H9 (cell line): ENCODE results near the gene GNAT3. TPM values are rescaled to one million over a fixed set of nuclear protein-coding genes. Genes with fewer than 3 reads are reported as not detected.

Experiments
- DNase-seq: peaks from one replicate; pipeline ENCODE4 v3.0.0-alpha.2; 2017
- H2AFZ ChIP-seq: one replicate; pipeline ENCODE4 v1.6.1; 2013; ENCODE audit warnings: mild to moderate bottlenecking, low read length, control low read depth, moderate library complexity
- H2AK5ac ChIP-seq: 2 replicates; pipeline ENCODE4 v1.6.1; 2013; ENCODE audit warnings: low read length, control low read depth, mixed read lengths; ENCODE audit not compliant: insufficient read length
- H2BK120ac ChIP-seq: one replicate; pipeline ENCODE4 v1.6.1; 2013; ENCODE audit warnings: low read depth, mild to moderate bottlenecking, low read length, control low read depth, inconsistent platforms; ENCODE audit not compliant: poor library complexity, severe bottlenecking
- H2BK12ac ChIP-seq: 2 replicates; pipeline ENCODE4 v1.6.1; 2013; ENCODE audit warnings: low read length, control low read depth, mixed read lengths, low read depth; ENCODE audit not compliant: insufficient read length
- H2BK15ac ChIP-seq: 2 replicates; pipeline ENCODE4 v1.6.1; 2013; ENCODE audit warnings: low read depth, low read length, control low read depth
- H2BK20ac ChIP-seq: one replicate; pipeline ENCODE4 v1.6.1; 2013; ENCODE audit warnings: low read depth, mild to moderate bottlenecking, low read length, control low read depth, inconsistent platforms; ENCODE audit not compliant: poor library complexity, severe bottlenecking
- H2BK5ac ChIP-seq: 2 replicates; pipeline ENCODE4 v1.6.1; 2013; ENCODE audit warnings: low read length, control low read depth, mixed read lengths; ENCODE audit not compliant: insufficient read length
- H3K14ac ChIP-seq: 2 replicates; pipeline ENCODE4 v1.6.1; 2013; ENCODE audit warnings: low read length, control low read depth; ENCODE audit not compliant: insufficient read depth
- H3K18ac ChIP-seq: 2 replicates; pipeline ENCODE4 v1.6.1; 2013; ENCODE audit warnings: low read depth, mild to moderate bottlenecking, mixed read lengths, low read length, control low read depth; ENCODE audit not compliant: insufficient read length
- H3K23ac ChIP-seq: 2 replicates; pipeline ENCODE4 v1.6.1; 2013; ENCODE audit warnings: low read length, control low read depth, mixed read lengths, low read depth; ENCODE audit not compliant: insufficient read length
- H3K23me2 ChIP-seq: 2 replicates; pipeline ENCODE4 v1.6.1; 2013; ENCODE audit warnings: low read depth, mild to moderate bottlenecking, mixed read lengths, low read length, control low read depth; ENCODE audit not compliant: insufficient read length, poor library complexity, severe bottlenecking
- H3K27ac ChIP-seq: 2 replicates; pipeline ENCODE4 v1.5.1; 2013; ENCODE audit warnings: low read length, control low read depth, mixed read lengths, low read depth; ENCODE audit not compliant: insufficient read length
- H3K27me3 ChIP-seq: 2 replicates; pipeline ENCODE4 v1.6.1; 2013; ENCODE audit warnings: low read length, control low read depth, inconsistent platforms; ENCODE audit not compliant: insufficient read depth
- H3K4ac ChIP-seq: 2 replicates; pipeline ENCODE4 v1.6.1; 2013; ENCODE audit warnings: low read depth, mild to moderate bottlenecking, control low read depth, inconsistent platforms, low read length, moderate library complexity
- H3K4me1 ChIP-seq: 2 replicates; pipeline ENCODE4 v1.6.1; 2013; ENCODE audit warnings: low read length, control low read depth, inconsistent platforms; ENCODE audit not compliant: insufficient read depth
- H3K4me2 ChIP-seq: 2 replicates; pipeline ENCODE4 v1.6.1; 2013; ENCODE audit warnings: low read length, control low read depth, mixed read lengths; ENCODE audit not compliant: insufficient read length, insufficient read depth
- H3K56ac ChIP-seq: 2 replicates; pipeline ENCODE4 v1.6.1; 2013; ENCODE audit warnings: low read depth, mild to moderate bottlenecking, mixed read lengths, low read length, control low read depth; ENCODE audit not compliant: insufficient read length
- H3K79me1 ChIP-seq: 2 replicates; pipeline ENCODE4 v1.6.1; 2013; ENCODE audit warnings: low read depth, mild to moderate bottlenecking, moderate library complexity, low read length, control low read depth, inconsistent platforms; ENCODE audit not compliant: insufficient read depth, poor library complexity, severe bottlenecking
- H3K79me2 ChIP-seq: 2 replicates; pipeline ENCODE4 v1.6.1; 2013; ENCODE audit warnings: low read length, control low read depth, inconsistent platforms; ENCODE audit not compliant: insufficient read depth
- H3K9ac ChIP-seq: 2 replicates; pipeline ENCODE4 v1.6.1; 2013; ENCODE audit warnings: low read length, control low read depth, mixed read lengths; ENCODE audit not compliant: insufficient read length; ENCODE audit errors: extremely low read depth
- H3K9me3 ChIP-seq: one replicate; pipeline ENCODE4 v1.6.1; 2013; ENCODE audit warnings: low read depth, low read length, inconsistent platforms; ENCODE audit not compliant: control insufficient read depth
- H3T11ph ChIP-seq: one replicate; pipeline ENCODE4 v1.6.1; 2013; ENCODE audit warnings: mild to moderate bottlenecking, low read length, control low read depth, inconsistent platforms
- H4K20me1 ChIP-seq: one replicate; pipeline ENCODE4 v1.6.1; 2013; ENCODE audit not compliant: control insufficient read depth, insufficient read length, insufficient read depth
- H4K5ac ChIP-seq: 2 replicates; pipeline ENCODE4 v1.6.1; 2013; ENCODE audit warnings: low read depth, mild to moderate bottlenecking, mixed read lengths, low read length, control low read depth; ENCODE audit not compliant: insufficient read length
- H4K8ac ChIP-seq: replicated peaks from 2 replicates; pipeline ENCODE4 v1.6.1; 2013; ENCODE audit warnings: low read length, control low read depth, mixed read lengths, low read depth; ENCODE audit not compliant: insufficient read length
- H4K91ac ChIP-seq: 2 replicates; pipeline ENCODE4 v1.6.1; 2013; ENCODE audit warnings: low read depth, mild to moderate bottlenecking, moderate library complexity, mixed read lengths, low read length, control low read depth; ENCODE audit not compliant: insufficient read length
- H3K27ac Mint-ChIP-seq, 3 experiments: 2 replicates in 2 of 3; 3 replicates in 1 of 3; pipeline ENCODE4 v1.8.0; 2020 to 2021; ENCODE audit warnings: mixed read lengths in 3 of 3, mild to moderate bottlenecking in 1 of 3, moderate library complexity in 1 of 3
- H3K27me3 Mint-ChIP-seq: 2 replicates; pipeline ENCODE4 v1.8.0; 2021; ENCODE audit warnings: low read depth, mild to moderate bottlenecking, moderate library complexity, mixed read lengths
- H3K36me3 Mint-ChIP-seq, 3 experiments: 2 replicates in 2 of 3; 3 replicates in 1 of 3; pipeline ENCODE4 v1.8.0; 2020 to 2021; ENCODE audit warnings: low read depth in 3 of 3, mixed read lengths in 3 of 3; ENCODE audit not compliant: insufficient read depth in 1 of 3
- H3K4me1 Mint-ChIP-seq, 2 experiments: 2 replicates each; pipeline ENCODE4 v1.8.0; 2020; ENCODE audit warnings: mixed read lengths in 2 of 2
- H3K4me3 Mint-ChIP-seq, 2 experiments: 2 replicates in 1 of 2; 3 replicates in 1 of 2; pipeline ENCODE4 v1.8.0; 2020 to 2021; ENCODE audit warnings: mild to moderate bottlenecking in 2 of 2, mixed read lengths in 2 of 2, moderate library complexity in 1 of 2
- H3K9me3 Mint-ChIP-seq, 2 experiments: 2 replicates in 1 of 2; 3 replicates in 1 of 2; pipeline ENCODE4 v1.8.0; 2020; ENCODE audit warnings: mild to moderate bottlenecking in 2 of 2, mixed read lengths in 2 of 2, moderate library complexity in 1 of 2
- CTCF ChIP-seq: fragments of 200-600 bp; sonication (generic); conservative IDR thresholded peaks from 3 replicates; pipeline ENCODE4 v1.8.0; 2021; ENCODE audit warnings: antibody characterized with exemption, mild to moderate bottlenecking
- WGBS: extraction: QIAGEN DNeasy Blood & Tissue Kit; methylation state at CpG from one replicate; pipeline ENCODE4 v1.1.7; 2013; ENCODE audit warnings: missing lambda C conversion rate, low lambda C conversion rate, mixed read lengths; ENCODE audit not compliant: insufficient read length; ENCODE audit errors: extremely low coverage; 5-methylcytosine and 5-hydroxymethylcytosine counted together
- total RNA-seq: library from RNA; stranded (reverse); gene quantifications from 2 replicates; pipeline ENCODE4 v1.2.1, GENCODE V29; 2021

GNAT3 gene
- total RNA-seq, 1 experiment from 2014 or later: not detected

DNA sequence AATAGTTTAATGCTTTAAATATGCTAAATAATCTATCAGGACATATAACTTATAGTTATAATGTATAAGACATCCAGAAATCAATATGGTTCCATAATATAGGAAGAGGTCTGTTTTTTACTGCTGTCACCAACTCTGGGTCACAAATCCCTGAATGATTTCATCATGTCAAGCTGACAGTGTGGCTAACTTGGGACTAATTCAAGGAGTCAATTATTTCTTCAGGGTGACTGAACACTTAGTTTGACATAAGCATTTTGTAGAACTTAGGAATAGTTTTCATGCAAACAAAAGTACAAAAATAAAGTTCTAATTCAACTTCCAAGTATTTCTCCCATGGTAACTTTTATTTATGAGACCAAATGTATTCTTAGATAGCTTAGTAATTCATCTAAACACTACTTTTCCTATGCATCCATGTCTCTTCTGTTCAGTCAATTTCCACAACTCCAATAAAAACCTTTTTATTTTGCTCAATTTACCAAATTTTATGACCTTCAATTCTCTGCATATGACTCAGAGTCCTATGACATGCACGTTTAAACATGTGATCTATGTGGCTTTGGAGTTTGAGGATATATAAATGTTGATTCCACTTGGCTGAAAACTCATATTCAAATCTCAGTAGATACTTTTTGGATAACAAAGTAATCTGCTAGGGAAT, 40.3 kb upstream of the GNAT3 start:
- H3K9me3 ChIP-seq: no peaks in the 10 kb centered on the region
- H3K9me3 Mint-ChIP-seq: no peaks in the 10 kb centered on the region
- H2AFZ ChIP-seq: no peak overlapping the region

More for the DNA sequence above, 40.3 kb upstream of the GNAT3 start:
- Mint-ChIP-seq H3K27ac (no peak overlapping the region), H3K4me1 (no peaks in the 10 kb centered on the region), H3K4me3 (no peak overlapping the region), H3K36me3 (no peaks in the 10 kb centered on the region), H3K27me3 (no peaks in the 10 kb centered on the region)
- Histone ChIP-seq H3K4ac (no peak overlapping the region), H2BK5ac (no peak overlapping the region), H2BK20ac (no peak overlapping the region), H2AK5ac (no peak overlapping the region), H3K27ac (no peak overlapping the region), H3K4me2 (no peak overlapping the region), H4K5ac (no peak overlapping the region), H2BK120ac (no peak overlapping the region), H3K79me2 (no peaks in the 10 kb centered on the region), H3K79me1 (no peaks in the 10 kb centered on the region), H3T11ph (no peak overlapping the region), H3K27me3 (no peaks in the 10 kb centered on the region), H3K4me1 (no peaks in the 10 kb centered on the region), H3K56ac (no peak overlapping the region), H2BK12ac (no peak overlapping the region), H2BK15ac (no peak overlapping the region), H4K20me1 (no peaks in the 10 kb centered on the region), H3K14ac (no peak overlapping the region), H4K91ac (no peak overlapping the region), H3K9ac (no peak overlapping the region), H3K23me2 (no peaks in the 10 kb centered on the region), H4K8ac (no peak overlapping the region), H3K23ac (no peak overlapping the region), H3K18ac (no peak overlapping the region)
- no peak for DNase-seq
- TF ChIP-seq CTCF: no peak
- no CpG with 5 or more reads among the region's 1 CpG for WGBS
